ENCODE data around the gene GRK5. TPM values are rescaled to one million over a fixed set of nuclear protein-coding genes. Genes with fewer than 3 reads are reported as not detected.

The GRK5 gene
- total and polyA plus RNA-seq, 9 of the 15 experiments (the other 6 are each of a cell fraction or from before 2014, with no cell fraction given) = 0.46 to 0.83 (median 0.67) TPM; not detected in 2

- no peak for TF ChIP-seq NFE2 (IDR thresholded peaks at IDR 0.05; ENCODE audit: low read depth)
- TF ChIP-seq KLF6 (CRISPR knock-in tag; IDR thresholded peaks at IDR 0.05; ENCODE audit: borderline replicate concordance) = no peak
- TF ChIP-seq GTF2E2 (tag; IDR thresholded peaks at IDR 0.05) = no peak
- TF ChIP-seq TCFL5 (CRISPR knock-in tag; conservative IDR thresholded peaks at IDR 0.05) = no peak
- no peak for TF ChIP-seq NR2C1 (IDR thresholded peaks at IDR 0.05)
- no peak for TF ChIP-seq NR2C1 (tag; IDR thresholded peaks at IDR 0.05)
These were observed 142.6 kb downstream of the GRK5 start (continued) for GRCh38 chr10:119349937-119350501.

GRCh38 chr10:119350502-119351097 is 143.2 kb downstream of the GRK5 start:
- Histone ChIP-seq H3K27me3 (ENCODE audit: control insufficient read depth in 2 of 2, insufficient read depth in 2 of 2, low read length in 2 of 2) (peaks cover 2 to 33% of the 10 kb centered on the region in 2 experiments; a peak in 3 of 5 replicates), H3K9me1 (ENCODE audit: control insufficient read depth, insufficient read depth, low read length) (no peaks in the 10 kb centered on the region), H2AFZ (ENCODE audit: low read depth, low read length) (no peak overlapping the region), H3K4me2 (ENCODE audit: insufficient read depth, low read length) (no peak overlapping the region), H3K9ac (ENCODE audit: insufficient read depth in 1 of 2, low read depth in 2 of 2, low read length in 2 of 2) (no peak overlapping the region), H3K36me3 (ENCODE audit: control insufficient read depth, insufficient read depth, low read length) (no peaks in the 10 kb centered on the region), H3K4me3 (no peak overlapping the region), H3K79me2 (ENCODE audit: control insufficient read depth, insufficient read depth, low read length) (no peaks in the 10 kb centered on the region), H3K4me1 (replicated peaks in 1 of 2; ENCODE audit: control insufficient read depth in 2 of 2, insufficient read depth in 2 of 2, low read length in 2 of 2) (no peaks in the 10 kb centered on the region; a peak in 1 of 5 replicates), H4K20me1 (replicated peaks; ENCODE audit: control insufficient read depth, insufficient read depth, low read length) (no peaks in the 10 kb centered on the region), H3K27ac (ENCODE audit: extremely low read depth, low read depth, low read length) (no peak overlapping the region), H3K9me3 (replicated peaks; ENCODE audit: control insufficient read depth, insufficient read depth, low read depth, low read length) (no peaks in the 10 kb centered on the region)
- no peak for ATAC-seq
- ChIA-PET POLR2A (no interaction called here), CTCF (ENCODE audit: low intra/inter-chr PET ratio) (no interaction called here)
- TF ChIP-seq TEAD4 (IDR thresholded peaks at IDR 0.05; ENCODE audit: low read length) (no peak), TEAD4 (CRISPR knock-in tag; IDR thresholded peaks at IDR 0.05; ENCODE audit: borderline replicate concordance) (no peak), ZNF561 (CRISPR knock-in tag; conservative IDR thresholded peaks at IDR 0.05) (no peak), CREBBP (IDR thresholded peaks at IDR 0.05; ENCODE audit: low read depth, low read length) (no peak), E2F1 (CRISPR knock-in tag; IDR thresholded peaks at IDR 0.05) (no peak), MTA3 (IDR thresholded peaks at IDR 0.05; ENCODE audit: borderline replicate concordance) (no peak), FOXA1 (IDR thresholded peaks at IDR 0.05; ENCODE audit: borderline replicate concordance) (no peak), E2F4 (CRISPR knock-in tag; IDR thresholded peaks at IDR 0.05; ENCODE audit: low read depth) (no peak), ZNF165 (CRISPR knock-in tag; IDR thresholded peaks at IDR 0.05; ENCODE audit: borderline replicate concordance) (no peak), FOXP4 (CRISPR knock-in tag; IDR thresholded peaks at IDR 0.05; ENCODE audit: borderline replicate concordance) (no peak), BMI1 (IDR thresholded peaks at IDR 0.05; ENCODE audit: low read length) (no peak), GTF2A2 (tag; IDR thresholded peaks at IDR 0.05) (no peak)
- BruUV-seq (replicated peaks) = no TSS peak
- intact Hi-C loops (cut with micrococcal nuclease) = no loop called here
- in situ Hi-C loops (cut with MboI) = no loop called here
- DNase-seq (ENCODE audit: extremely low read depth in 1 of 4, low spot score in 3 of 4) = no peak
- WGBS (ENCODE audit: insufficient coverage, low coverage, missing lambda C conversion rate) = 8% methylated on average over 7 of the region's 8 CpGs
- no peak for FAIRE-seq

Data from K562 (cell line).